Measurements from ENCODE around the gene PCOLCE2.
"Not testable (repeated sequence)": the region's sequence is repeated elsewhere in the genome, so short reads cannot be mapped to it uniquely, and the experiment has no call there.

The PCOLCE2 gene

GRCh38 chr3:142889212-142890014, 530 bp upstream of the PCOLCE2 start:
- Mint-ChIP-seq H3K27me3 (peaks cover 20 to 67% of the 10 kb centered on the region in 2 donors), H3K27ac (no peak overlapping the region), H3K9me3 (no peaks in the 10 kb centered on the region), H3K4me3 (peak overlapping the region; percentile 76 to 83), H3K4me1 (peaks cover 7 to 8% of the 10 kb centered on the region in 2 donors), H3K36me3 (no peaks in the 10 kb centered on the region)
- no peak for ATAC-seq (replicated peaks)
- DNase-seq, result no peak

- DNase-seq, result no peak
- peaks cover 7 to 8% of the 10 kb centered on the region in 2 donors for H3K4me1 Mint-ChIP-seq
- H3K9me3 Mint-ChIP-seq, result no peaks in the 10 kb centered on the region
- H3K4me3 Mint-ChIP-seq, result peak overlapping the region; percentile 76 to 83
- peak; percentile 43 to 45 for ATAC-seq (replicated peaks)
- no peaks in the 10 kb centered on the region for H3K36me3 Mint-ChIP-seq
- peak overlapping the region; percentile 28 for H3K27ac Mint-ChIP-seq
- H3K27me3 Mint-ChIP-seq, result peaks cover 20 to 71% of the 10 kb centered on the region in 2 donors
These were observed 793 bp downstream of the PCOLCE2 start for GRCh38 chr3:142888099-142888480.

GRCh38 chr3:142886940-142887339, 1.9 kb downstream of the PCOLCE2 start:
- DNase-seq (no peak), ATAC-seq (replicated peaks) (no peak)
- no peak overlapping the region for H3K27ac Mint-ChIP-seq
- no peak overlapping the region for H3K4me3 Mint-ChIP-seq
- H3K36me3 Mint-ChIP-seq, result no peaks in the 10 kb centered on the region
- peaks cover 16 to 64% of the 10 kb centered on the region in 2 donors for H3K27me3 Mint-ChIP-seq
- peaks cover 7 to 8% of the 10 kb centered on the region in 2 donors for H3K4me1 Mint-ChIP-seq
- H3K9me3 Mint-ChIP-seq, result no peaks in the 10 kb centered on the region

- DNase-seq (no peak), ATAC-seq (replicated peaks) (no peak)
- Mint-ChIP-seq H3K36me3 (no peaks in the 10 kb centered on the region), H3K4me3 (no peak overlapping the region), H3K9me3 (no peaks in the 10 kb centered on the region), H3K27me3 (peaks cover 13 to 59% of the 10 kb centered on the region in 2 donors), H3K4me1 (peaks cover 7 to 8% of the 10 kb centered on the region in 2 donors), H3K27ac (no peak overlapping the region)
These were observed 2.9 kb downstream of the PCOLCE2 start for GRCh38 chr3:142886021-142886420.

GRCh38 chr3:142884531-142884930, 4.4 kb downstream of the PCOLCE2 start:
- ATAC-seq (replicated peaks) (no peak), DNase-seq (no peak)
- H3K9me3 Mint-ChIP-seq, result no peaks in the 10 kb centered on the region
- peaks cover 17 to 52% of the 10 kb centered on the region in 2 donors for H3K27me3 Mint-ChIP-seq
- H3K4me1 Mint-ChIP-seq, result peaks cover 7 to 8% of the 10 kb centered on the region in 2 donors
- H3K36me3 Mint-ChIP-seq, result no peaks in the 10 kb centered on the region
- no peak overlapping the region for H3K4me3 Mint-ChIP-seq
- no peak overlapping the region for H3K27ac Mint-ChIP-seq

GRCh38 chr3:142883534-142883933, 5.3 kb downstream of the PCOLCE2 start:
- not testable (repeated sequence) for H3K4me1 Mint-ChIP-seq; ATAC-seq (replicated peaks); H3K9me3 Mint-ChIP-seq; H3K4me3 Mint-ChIP-seq; DNase-seq; H3K27ac Mint-ChIP-seq; H3K36me3 Mint-ChIP-seq
- H3K27me3 Mint-ChIP-seq, result peaks cover 15 to 46% of the 10 kb centered on the region in 2 donors

- Mint-ChIP-seq H3K4me1 (no peaks in the 10 kb centered on the region), H3K27ac (no peak overlapping the region), H3K4me3 (no peak overlapping the region), H3K27me3 (peaks cover 15 to 28% of the 10 kb centered on the region in 2 donors), H3K36me3 (no peaks in the 10 kb centered on the region), H3K9me3 (no peaks in the 10 kb centered on the region)
- DNase-seq (no peak), ATAC-seq (replicated peaks) (no peak)
These were observed 7.2 kb downstream of the PCOLCE2 start for GRCh38 chr3:142881445-142882224.

GRCh38 chr3:142878649-142879300, 10.1 kb downstream of the PCOLCE2 start:
- peaks cover 10 to 18% of the 10 kb centered on the region in 2 donors for H3K27me3 Mint-ChIP-seq
- no peak for ATAC-seq (replicated peaks)

GRCh38 chr3:142876417-142876816, 12.5 kb downstream of the PCOLCE2 start:
- no peaks in the 10 kb centered on the region for H3K36me3 Mint-ChIP-seq
- DNase-seq (no peak), ATAC-seq (replicated peaks) (no peak)
- H3K27me3 Mint-ChIP-seq, result peaks cover 5 to 11% of the 10 kb centered on the region in 2 donors
- no peaks in the 10 kb centered on the region for H3K4me1 Mint-ChIP-seq
- H3K27ac Mint-ChIP-seq, result no peak overlapping the region
- H3K4me3 Mint-ChIP-seq, result no peak overlapping the region
- H3K9me3 Mint-ChIP-seq, result peaks cover 0 to 2% of the 10 kb centered on the region in 2 donors

More at GRCh38 chr3:142878649-142879300, 10.1 kb downstream of the PCOLCE2 start:
- Mint-ChIP-seq H3K36me3 (no peaks in the 10 kb centered on the region), H3K9me3 (peaks cover 0 to 2% of the 10 kb centered on the region in 2 donors), H3K4me1 (no peaks in the 10 kb centered on the region), H3K4me3 (no peak overlapping the region), H3K27ac (no peak overlapping the region)
- DNase-seq, result no peak

- no peak for ATAC-seq (replicated peaks)
- H3K27me3 Mint-ChIP-seq, result peaks cover 5 to 11% of the 10 kb centered on the region in 2 donors
These were observed 13.2 kb downstream of the PCOLCE2 start for GRCh38 chr3:142875583-142876207.

GRCh38 chr3:142875099-142875498, 13.8 kb downstream of the PCOLCE2 start:
- no peak for ATAC-seq (replicated peaks)
- Mint-ChIP-seq H3K4me1 (no peaks in the 10 kb centered on the region), H3K36me3 (no peaks in the 10 kb centered on the region), H3K9me3 (peaks cover 0 to 2% of the 10 kb centered on the region in 2 donors), H3K27me3 (peaks cover 0 to 11% of the 10 kb centered on the region in 2 donors), H3K4me3 (no peak overlapping the region), H3K27ac (no peak overlapping the region)
- no peak for DNase-seq

More at GRCh38 chr3:142875583-142876207, 13.2 kb downstream of the PCOLCE2 start:
- Mint-ChIP-seq H3K36me3 (no peaks in the 10 kb centered on the region), H3K27ac (no peak overlapping the region), H3K4me3 (no peak overlapping the region), H3K4me1 (no peaks in the 10 kb centered on the region), H3K9me3 (peaks cover 0 to 2% of the 10 kb centered on the region in 2 donors)
- no peak for DNase-seq

GRCh38 chr3:142868382-142868781, 20.5 kb downstream of the PCOLCE2 start:
- not testable (repeated sequence) for H3K27ac Mint-ChIP-seq; H3K36me3 Mint-ChIP-seq; H3K4me1 Mint-ChIP-seq; H3K4me3 Mint-ChIP-seq; ATAC-seq (replicated peaks); H3K27me3 Mint-ChIP-seq; DNase-seq; H3K9me3 Mint-ChIP-seq

- ATAC-seq (replicated peaks), result no peak
- H3K4me3 Mint-ChIP-seq, result no peak overlapping the region
These were observed 21.8 kb downstream of the PCOLCE2 start for GRCh38 chr3:142866841-142867631.

More at GRCh38 chr3:142866841-142867631, 21.8 kb downstream of the PCOLCE2 start:
- H3K36me3 Mint-ChIP-seq, result no peaks in the 10 kb centered on the region
- no peaks in the 10 kb centered on the region for H3K4me1 Mint-ChIP-seq
- no peak for DNase-seq
- no peak overlapping the region for H3K27ac Mint-ChIP-seq
- no peaks in the 10 kb centered on the region for H3K9me3 Mint-ChIP-seq
- peaks cover 8 to 10% of the 10 kb centered on the region in 2 donors for H3K27me3 Mint-ChIP-seq

Data from stimulated activated naive B cell treated with anti-CD40 and anti-IgM and Interleukin-4, amounts not matched to agents 10 μg/mL and 1 μg/mL and 100 μg/mL, for 72 hours (primary cell).